OCI-LY1 (cell line): Measurements from ENCODE around the gene AOC3.
"Not testable (repeated sequence)": the region's sequence is repeated elsewhere in the genome, so short reads cannot be mapped to it uniquely, and the experiment has no call there.

Source experiments
- H2AFZ ChIP-seq: fragments of 200-600 bp; sonication (generic), shearing (Covaris generic); 2 replicates; pipeline ENCODE4 v1.6.0; 2014; ENCODE audit warnings: antibody characterized with exemption, mild to moderate bottlenecking, low read length
- H3F3A ChIP-seq: fragments of 200-600 bp; sonication (generic), shearing (Covaris generic); 2 replicates; pipeline ENCODE4 v1.6.0; 2014; ENCODE audit warnings: mild to moderate bottlenecking, antibody characterized with exemption, low read length, moderate library complexity; ENCODE audit not compliant: insufficient read depth
- H3K27ac ChIP-seq: fragments of 200-600 bp; sonication (generic); 2 replicates; pipeline ENCODE4 v1.5.1; 2014; ENCODE audit warnings: low read length, mixed run types, mild to moderate bottlenecking, low read depth; ENCODE audit not compliant: poor library complexity, severe bottlenecking
- H3K27me3 ChIP-seq: fragments of 200-600 bp; sonication (generic); 2 replicates; pipeline ENCODE4 v1.6.0; 2014; ENCODE audit warnings: antibody characterized with exemption, mild to moderate bottlenecking, low read length, moderate library complexity; ENCODE audit not compliant: insufficient read depth
- H3K36me3 ChIP-seq: fragments of 200-600 bp; sonication (generic); 2 replicates; pipeline ENCODE4 v1.6.1; 2014; ENCODE audit warnings: mild to moderate bottlenecking, antibody characterized with exemption, low read length, moderate library complexity, mixed read lengths; ENCODE audit not compliant: insufficient read depth
- H3K4me1 ChIP-seq: fragments of 200-600 bp; sonication (generic); 2 replicates; pipeline ENCODE4 v1.5.1; 2014; ENCODE audit warnings: mild to moderate bottlenecking, low read length, moderate library complexity; ENCODE audit not compliant: insufficient read depth, severe bottlenecking
- H3K4me2 ChIP-seq: fragments of 200-600 bp; sonication (generic), shearing (Covaris generic); 2 replicates; pipeline ENCODE4 v1.6.1; 2014; ENCODE audit warnings: low read length
- H3K4me3 ChIP-seq: fragments of 200-600 bp; sonication (generic); 2 replicates; pipeline ENCODE4 v1.5.1; 2014; ENCODE audit warnings: low read length, low read depth, mild to moderate bottlenecking, mixed read lengths; ENCODE audit not compliant: poor library complexity, severe bottlenecking
- H3K79me2 ChIP-seq: fragments of 200-600 bp; shearing (Covaris generic); 2 replicates; pipeline ENCODE4 v1.6.1; 2016; ENCODE audit warnings: mixed run types, low read length, mixed read lengths; ENCODE audit not compliant: insufficient read depth
- H3K9ac ChIP-seq: fragments of 200-600 bp; sonication (generic), shearing (Covaris generic); 2 replicates; pipeline ENCODE4 v1.6.1; 2014; ENCODE audit warnings: mild to moderate bottlenecking, low read length, mixed read lengths
- H3K9me2 ChIP-seq: fragments of 200-600 bp; sonication (generic), shearing (Covaris generic); 2 replicates; pipeline ENCODE4 v1.6.1; 2014; ENCODE audit warnings: low read depth, mild to moderate bottlenecking, low read length, mixed read lengths
- H3K9me3 ChIP-seq: fragments of 200-600 bp; shearing (Covaris generic); 2 replicates; pipeline ENCODE4 v1.6.1; 2014; ENCODE audit warnings: low read length, mixed read lengths
- H4K20me1 ChIP-seq: fragments of 200-600 bp; sonication (generic), shearing (Covaris generic); 2 replicates; pipeline ENCODE4 v1.6.0; 2016; ENCODE audit warnings: mild to moderate bottlenecking, low read length; ENCODE audit not compliant: insufficient read depth
- EZH2 ChIP-seq: fragments of 200-600 bp; sonication (generic), shearing (Covaris generic); IDR thresholded peaks from 2 replicates; pipeline ENCODE4 v1.8.0; 2017; ENCODE audit warnings: borderline replicate concordance, mixed run types, mild to moderate bottlenecking, antibody characterized with exemption, low read length, moderate library complexity, mixed read lengths
- TF ChIP-seq, protein P1 (sequence below): fragments of 200-600 bp; sonication (generic), shearing (Covaris generic); IDR thresholded peaks from 2 replicates; pipeline ENCODE4 v1.5.1; 2017; ENCODE audit warnings: mild to moderate bottlenecking, antibody characterized with exemption, low read length, moderate library complexity, mixed read lengths

AOC3 gene

DNA sequence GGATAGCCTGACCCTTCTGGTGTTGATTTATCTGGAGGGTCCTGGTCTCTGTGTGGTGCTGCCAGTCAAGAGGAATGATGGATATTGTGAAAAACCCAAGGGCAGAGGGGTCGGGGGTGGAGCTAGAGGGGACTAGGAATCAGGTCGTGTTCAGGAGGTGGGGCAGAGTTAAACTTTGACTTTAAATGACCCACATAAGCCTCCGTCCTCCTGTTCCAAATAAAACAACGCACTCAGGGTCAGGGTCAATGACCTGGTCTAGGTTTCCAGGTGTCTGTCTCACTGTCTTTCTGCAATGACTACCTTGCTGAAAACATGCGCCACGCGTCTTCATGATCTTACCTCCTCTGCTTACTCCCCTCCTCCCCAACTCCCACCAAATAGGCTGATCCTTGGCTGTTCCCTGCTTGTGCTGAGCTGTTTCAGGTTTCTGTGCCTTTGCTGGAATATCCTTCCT, 14.7 kb downstream of the AOC3 start:
- Histone ChIP-seq H3K9me3 (peaks cover 4% of the 10 kb centered on the region), H2AFZ (no peak overlapping the region), H3F3A (no peaks in the 10 kb centered on the region), H3K36me3 (no peaks in the 10 kb centered on the region), H3K4me1 (no peaks in the 10 kb centered on the region), H3K27me3 (peaks cover 16% of the 10 kb centered on the region; the same call in 1 of the 2 replicates), H4K20me1 (no peaks in the 10 kb centered on the region), H3K27ac (no peak overlapping the region), H3K79me2 (no peaks in the 10 kb centered on the region), H3K4me3 (no peak overlapping the region), H3K9me2 (no peaks in the 10 kb centered on the region), H3K9ac (no peak overlapping the region), H3K4me2 (no peak overlapping the region)
- TF ChIP-seq EZH2 = no peak
- TF ChIP-seq, protein P1, sequence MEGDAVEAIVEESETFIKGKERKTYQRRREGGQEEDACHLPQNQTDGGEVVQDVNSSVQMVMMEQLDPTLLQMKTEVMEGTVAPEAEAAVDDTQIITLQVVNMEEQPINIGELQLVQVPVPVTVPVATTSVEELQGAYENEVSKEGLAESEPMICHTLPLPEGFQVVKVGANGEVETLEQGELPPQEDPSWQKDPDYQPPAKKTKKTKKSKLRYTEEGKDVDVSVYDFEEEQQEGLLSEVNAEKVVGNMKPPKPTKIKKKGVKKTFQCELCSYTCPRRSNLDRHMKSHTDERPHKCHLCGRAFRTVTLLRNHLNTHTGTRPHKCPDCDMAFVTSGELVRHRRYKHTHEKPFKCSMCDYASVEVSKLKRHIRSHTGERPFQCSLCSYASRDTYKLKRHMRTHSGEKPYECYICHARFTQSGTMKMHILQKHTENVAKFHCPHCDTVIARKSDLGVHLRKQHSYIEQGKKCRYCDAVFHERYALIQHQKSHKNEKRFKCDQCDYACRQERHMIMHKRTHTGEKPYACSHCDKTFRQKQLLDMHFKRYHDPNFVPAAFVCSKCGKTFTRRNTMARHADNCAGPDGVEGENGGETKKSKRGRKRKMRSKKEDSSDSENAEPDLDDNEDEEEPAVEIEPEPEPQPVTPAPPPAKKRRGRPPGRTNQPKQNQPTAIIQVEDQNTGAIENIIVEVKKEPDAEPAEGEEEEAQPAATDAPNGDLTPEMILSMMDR = no peak

DNA sequence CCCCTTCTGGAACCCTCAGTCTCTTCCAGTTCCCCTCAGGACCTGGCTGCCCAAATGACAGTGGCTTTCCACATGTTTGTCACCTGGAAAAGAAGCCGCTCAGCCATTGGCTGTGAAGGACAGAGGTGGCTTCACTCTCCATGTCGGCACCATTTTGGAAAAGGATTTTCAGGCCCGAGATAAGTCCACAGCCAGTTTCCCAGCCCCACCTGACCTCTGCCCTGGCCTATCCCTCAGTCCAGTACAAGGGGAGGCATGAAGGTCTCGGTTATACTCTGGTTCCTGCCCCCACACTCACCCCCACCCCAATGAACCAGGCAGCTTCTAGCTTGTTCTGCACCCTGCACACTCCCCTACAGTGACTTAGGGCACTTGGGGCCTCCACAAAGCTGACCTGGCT, 15.2 kb downstream of the AOC3 start:
- H2AFZ ChIP-seq = no peak overlapping the region

DNA sequence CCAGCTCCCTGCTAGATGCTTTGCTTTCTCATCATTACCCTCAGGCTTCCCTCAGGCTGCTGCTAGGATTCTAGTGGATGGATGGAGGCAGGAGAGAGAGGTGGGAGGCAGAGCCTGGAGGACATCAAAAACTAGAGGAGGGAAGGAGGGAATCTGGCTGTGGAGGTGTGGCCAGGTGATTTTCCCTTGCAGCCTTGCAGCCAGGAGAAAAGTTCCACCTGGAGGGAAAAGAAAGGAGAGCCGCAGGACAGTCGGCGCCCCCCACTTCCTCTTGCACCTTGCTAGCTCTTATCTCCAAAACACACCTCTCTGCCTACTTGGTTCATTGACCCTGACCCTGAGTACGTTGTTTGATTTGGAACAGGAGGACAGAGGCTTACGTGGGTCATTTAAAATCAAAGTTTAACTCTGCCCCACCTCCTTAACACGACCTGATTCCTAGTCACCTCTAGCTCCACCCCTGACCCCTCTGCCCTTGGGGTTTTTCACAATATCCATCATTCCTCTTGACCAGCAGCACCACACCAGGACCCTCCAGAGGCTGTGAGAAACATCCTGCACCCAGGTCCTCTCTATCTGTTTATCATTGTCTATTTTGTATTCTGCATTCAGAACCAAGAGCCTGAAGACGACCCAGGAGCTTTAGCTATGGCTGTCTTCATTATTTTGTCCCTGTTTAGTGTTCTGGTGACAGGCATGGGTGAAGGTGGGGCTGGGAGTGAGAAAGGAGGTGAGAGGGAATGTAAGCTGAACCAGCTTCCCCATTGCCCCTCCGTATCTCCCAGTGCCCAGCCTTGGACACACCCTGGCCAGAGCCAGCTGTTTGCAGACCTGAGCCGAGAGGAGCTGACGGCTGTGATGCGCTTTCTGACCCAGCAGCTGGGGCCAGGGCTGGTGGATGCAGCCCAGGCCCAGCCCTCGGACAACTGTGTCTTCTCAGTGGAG, 15.9 kb downstream of the AOC3 start:
- Histone ChIP-seq H3K4me1 (no peaks in the 10 kb centered on the region), H3K27me3 (peaks cover 23% of the 10 kb centered on the region), H3K4me3 (no peak overlapping the region), H3K9me3 (peaks cover 5% of the 10 kb centered on the region), H4K20me1 (no peaks in the 10 kb centered on the region), H3K79me2 (no peaks in the 10 kb centered on the region), H3F3A (no peaks in the 10 kb centered on the region), H3K4me2 (no peak overlapping the region), H3K9me2 (no peaks in the 10 kb centered on the region), H2AFZ (no peak overlapping the region), H3K27ac (no peak overlapping the region), H3K9ac (no peak overlapping the region), H3K36me3 (no peaks in the 10 kb centered on the region)
- TF ChIP-seq EZH2 = no peak
- TF ChIP-seq, protein P1 = no peak

More for the DNA sequence above, 15.2 kb downstream of the AOC3 start:
- TF ChIP-seq EZH2 = no peak
- TF ChIP-seq, protein P1 = no peak
- no peaks in the 10 kb centered on the region for H3K36me3 ChIP-seq
- peaks cover 5% of the 10 kb centered on the region for H3K9me3 ChIP-seq
- H3K27me3 ChIP-seq = peaks cover 19% of the 10 kb centered on the region; the same call in 1 of the 2 replicates
- H3K4me2 ChIP-seq = no peak overlapping the region
- H3K9ac ChIP-seq = no peak overlapping the region
- H3K4me3 ChIP-seq = no peak overlapping the region
- no peaks in the 10 kb centered on the region for H3F3A ChIP-seq
- H4K20me1 ChIP-seq = no peaks in the 10 kb centered on the region
- H3K27ac ChIP-seq = no peak overlapping the region
- no peaks in the 10 kb centered on the region for H3K9me2 ChIP-seq
- no peaks in the 10 kb centered on the region for H3K79me2 ChIP-seq
- no peaks in the 10 kb centered on the region for H3K4me1 ChIP-seq

DNA sequence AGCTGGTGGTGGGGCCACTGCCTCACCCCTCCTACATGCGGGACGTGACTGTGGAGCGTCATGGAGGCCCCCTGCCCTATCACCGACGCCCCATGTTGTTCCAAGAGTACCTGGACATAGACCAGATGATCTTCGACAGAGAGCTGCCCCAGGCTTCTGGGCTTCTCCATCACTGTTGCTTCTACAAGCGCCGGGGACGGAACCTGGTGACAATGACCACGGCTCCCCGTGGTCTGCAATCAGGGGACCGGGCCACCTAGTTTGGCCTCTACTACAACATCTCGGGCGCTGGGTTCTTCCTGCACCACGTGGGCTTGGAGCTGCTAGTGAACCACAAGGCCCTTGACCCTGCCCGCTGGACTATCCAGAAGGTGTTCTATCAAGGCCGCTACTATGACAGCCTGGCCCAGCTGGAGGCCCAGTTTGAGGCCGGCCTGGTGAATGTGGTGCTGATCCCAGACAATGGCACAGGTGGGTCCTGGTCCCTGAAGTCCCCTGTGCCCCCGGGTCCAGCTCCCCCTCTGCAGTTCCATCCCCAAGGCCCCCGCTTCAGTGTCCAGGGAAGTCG, 16.8 kb downstream of the AOC3 start:
- H3K9me3 ChIP-seq, H3K9me2 ChIP-seq, H3K36me3 ChIP-seq, H2AFZ ChIP-seq, H3K4me2 ChIP-seq, H4K20me1 ChIP-seq, H3F3A ChIP-seq, H3K79me2 ChIP-seq, H3K4me1 ChIP-seq, H3K27ac ChIP-seq, H3K4me3 ChIP-seq, H3K9ac ChIP-seq: not testable (repeated sequence)
- peaks cover 23% of the 10 kb centered on the region for H3K27me3 ChIP-seq
